Activated T-cell treated with anti-CD3 and anti-CD28 coated beads for 1 hour (primary cell): ENCODE data around the gene FAM187B.

Experiments
- DNase-seq: peaks from one replicate; pipeline ENCODE4 v3.0.0-alpha.2; 2020; ENCODE audit warnings: low read depth

Gene FAM187B

DNA sequence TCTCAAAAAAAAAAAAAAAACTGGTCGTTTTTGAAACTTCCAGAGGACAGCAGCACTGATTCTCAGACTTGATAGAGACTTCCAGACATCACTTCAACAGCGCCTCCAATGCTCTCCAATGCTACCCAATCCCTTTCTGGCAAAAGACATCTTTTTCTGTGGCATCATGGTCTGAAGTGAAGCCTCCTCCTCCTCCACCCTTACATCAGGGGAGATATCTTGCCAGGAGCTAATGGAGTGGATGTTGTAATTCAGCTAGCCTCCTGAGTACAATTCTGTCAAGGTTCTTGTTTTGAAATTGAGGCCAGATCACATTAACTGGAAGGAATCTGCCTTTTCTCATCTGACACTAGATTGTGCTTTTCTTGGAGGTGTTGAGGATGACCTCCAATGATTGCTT, 49.8 kb downstream of the FAM187B start:
- DNase-seq = no peak

DNA sequence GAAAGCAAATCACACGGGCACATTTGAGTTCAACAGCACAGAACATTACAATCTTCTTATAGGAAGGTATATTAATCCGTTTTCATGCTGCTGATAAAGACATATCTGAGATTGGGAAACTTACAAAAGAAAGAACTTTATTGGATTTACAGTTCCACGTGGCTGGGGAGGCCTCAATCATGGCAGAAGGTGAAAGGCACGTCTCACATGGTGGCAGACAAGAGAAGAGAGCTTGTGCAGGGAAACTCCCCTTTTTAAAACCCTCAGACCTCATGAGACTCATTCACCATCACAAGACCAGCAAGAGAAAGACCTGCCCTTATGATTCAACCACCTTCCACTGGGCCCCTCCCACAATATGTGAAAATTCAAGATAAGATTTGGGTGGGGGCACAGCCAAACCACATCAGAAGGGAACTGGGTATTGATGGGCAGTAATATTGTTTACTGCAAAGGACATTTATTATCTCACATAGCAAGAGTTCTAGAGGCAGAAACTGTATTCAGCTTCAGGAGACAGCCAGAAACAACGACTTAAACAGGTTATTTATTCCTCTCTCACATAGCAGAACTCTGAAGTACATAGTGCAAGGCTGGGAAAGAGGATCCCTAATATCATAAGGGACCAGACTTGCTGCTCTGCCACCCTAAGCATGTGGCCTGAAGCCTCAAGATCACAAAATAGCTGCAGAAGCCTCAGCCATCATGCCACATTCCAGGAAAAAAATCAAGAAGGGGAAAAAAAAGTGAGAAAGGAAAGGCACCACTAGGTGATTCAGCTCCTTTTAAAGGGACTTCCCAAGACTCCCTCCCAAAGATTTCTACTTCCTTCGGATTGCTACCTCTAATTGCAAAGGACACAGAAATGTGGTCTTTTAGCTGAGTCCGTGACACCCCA, 50.9 kb downstream of the FAM187B start:
- no peak for DNase-seq

DNA sequence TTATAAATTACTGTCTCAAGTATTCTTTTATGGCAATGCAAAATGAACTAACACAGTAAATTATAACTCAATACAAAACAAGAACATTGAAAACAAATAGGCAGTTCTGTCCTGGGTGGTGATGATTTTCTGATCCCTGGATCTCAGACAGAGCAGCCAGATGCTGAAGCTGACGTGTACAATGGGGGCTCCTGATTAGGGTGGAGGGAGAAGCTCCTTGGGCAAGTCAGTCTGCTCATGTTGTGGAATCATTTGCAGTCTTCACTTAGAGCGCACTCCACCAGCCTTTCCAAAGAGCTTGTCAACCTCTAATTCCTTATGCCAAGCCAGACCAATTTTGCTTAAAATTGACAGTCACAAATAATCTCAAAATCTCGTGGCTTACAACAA, 52.4 kb downstream of the FAM187B start:
- no peak for DNase-seq
